Activated T-cell treated with anti-CD3 and anti-CD28 coated beads for 4 hours (primary cell): Measurements from ENCODE around the gene IMMP2L.

Experiments used
- DNase-seq: peaks from one replicate; pipeline ENCODE4 v3.0.0-alpha.2; 2020

Gene IMMP2L

DNA sequence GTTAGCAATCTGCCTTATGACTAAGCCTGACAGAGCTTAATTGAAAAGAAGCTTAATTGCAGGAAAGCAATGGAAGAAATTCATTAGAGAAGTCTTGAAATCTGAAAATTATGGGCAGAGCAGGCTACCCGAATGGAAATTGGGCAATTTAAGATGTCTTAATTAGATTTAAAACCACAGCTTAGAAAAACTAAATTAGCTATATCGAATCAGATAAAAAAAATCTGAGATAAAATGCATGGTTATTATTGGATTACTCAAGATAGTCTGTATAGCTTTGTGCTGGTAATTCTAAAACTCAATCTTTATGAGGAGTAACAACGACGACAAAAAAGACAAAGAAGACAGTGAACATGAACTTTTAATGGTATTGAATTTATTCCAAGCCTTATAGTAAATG, 719.5 kb downstream of the IMMP2L start:
- DNase-seq = no peak

- DNase-seq = no peak
Observed at GRCh38 chr7:110841840-110842545, 720.3 kb downstream of the IMMP2L start.

DNA sequence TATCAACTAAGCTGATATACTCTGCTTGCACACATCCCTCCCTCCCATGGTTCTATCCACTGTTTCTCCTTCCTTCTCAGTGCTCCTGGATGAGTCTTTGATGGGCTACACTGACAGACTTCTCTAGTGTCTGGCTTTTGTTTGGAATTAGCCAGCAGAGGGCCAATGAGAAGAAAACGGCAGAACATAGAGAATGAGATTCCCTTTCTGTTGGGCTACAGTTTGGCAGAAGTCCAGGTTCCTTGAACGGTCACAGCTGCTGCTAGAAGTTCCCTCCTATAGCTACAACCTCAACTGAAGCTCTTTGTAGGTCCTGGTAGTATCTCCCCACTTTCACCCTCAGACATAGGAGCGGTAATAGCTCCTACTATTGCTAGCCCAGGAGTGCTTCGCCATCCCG, 722.4 kb downstream of the IMMP2L start:
- no peak for DNase-seq

DNA sequence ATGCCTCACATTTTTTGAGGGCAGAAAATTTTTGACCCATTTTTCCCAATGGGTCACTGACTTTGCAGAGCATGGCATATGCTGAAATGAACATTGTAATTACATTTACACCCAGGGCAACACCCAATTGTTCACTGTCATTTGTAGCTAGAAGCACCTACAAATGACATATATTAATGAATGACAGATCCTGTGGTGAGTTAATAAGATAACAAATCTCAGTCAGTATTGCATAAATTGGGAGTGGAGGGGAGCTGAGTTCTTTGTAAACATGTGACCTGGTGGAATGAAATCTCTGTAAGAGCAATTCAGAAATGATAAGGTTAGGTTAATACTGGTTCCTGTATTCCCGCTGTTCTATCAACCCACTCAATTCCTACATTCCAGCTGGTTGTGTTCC, 726.4 kb downstream of the IMMP2L start:
- DNase-seq = no peak

DNA sequence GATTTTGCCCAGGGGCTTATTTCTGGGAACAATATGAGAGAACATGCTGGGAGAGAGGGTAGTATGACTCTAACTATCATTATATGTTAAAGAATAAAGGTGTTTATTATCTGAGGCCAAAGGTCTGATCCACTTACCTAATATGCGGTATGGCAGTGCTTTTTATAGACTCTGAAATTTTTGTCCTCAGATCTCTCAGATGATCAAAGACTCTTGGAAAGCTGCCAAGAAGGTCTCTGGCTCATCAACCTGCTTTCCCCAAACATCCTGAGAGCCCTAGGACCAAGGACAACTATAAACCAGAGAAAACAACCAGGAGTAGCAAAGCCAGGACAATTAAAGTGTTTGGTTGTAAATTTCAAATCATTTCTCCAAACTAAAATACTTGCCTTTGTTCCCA, 727.1 kb downstream of the IMMP2L start:
- DNase-seq = no peak

GRCh38 chr7:110831419-110831818, 730.9 kb downstream of the IMMP2L start:
- DNase-seq = no peak

DNA sequence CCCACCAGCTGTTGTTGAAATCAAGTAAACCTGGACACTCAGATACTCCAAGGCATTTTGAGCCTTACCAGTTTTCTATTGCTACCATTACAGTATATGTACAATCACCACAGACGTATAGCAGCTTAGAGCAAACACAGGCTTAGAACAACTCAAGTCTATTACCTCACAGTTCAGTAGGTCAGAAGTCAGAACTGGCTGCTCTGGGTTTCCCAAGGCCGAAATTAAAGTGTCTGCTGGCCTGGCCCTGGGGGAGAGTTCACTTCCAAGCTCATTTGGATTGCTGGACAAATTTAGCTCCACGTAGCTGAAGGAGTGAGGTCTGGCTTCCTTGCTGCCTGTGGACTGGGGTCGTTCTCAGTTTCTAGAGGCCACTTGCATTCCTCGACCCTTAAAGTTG, 731.5 kb downstream of the IMMP2L start:
- DNase-seq = no peak

DNA sequence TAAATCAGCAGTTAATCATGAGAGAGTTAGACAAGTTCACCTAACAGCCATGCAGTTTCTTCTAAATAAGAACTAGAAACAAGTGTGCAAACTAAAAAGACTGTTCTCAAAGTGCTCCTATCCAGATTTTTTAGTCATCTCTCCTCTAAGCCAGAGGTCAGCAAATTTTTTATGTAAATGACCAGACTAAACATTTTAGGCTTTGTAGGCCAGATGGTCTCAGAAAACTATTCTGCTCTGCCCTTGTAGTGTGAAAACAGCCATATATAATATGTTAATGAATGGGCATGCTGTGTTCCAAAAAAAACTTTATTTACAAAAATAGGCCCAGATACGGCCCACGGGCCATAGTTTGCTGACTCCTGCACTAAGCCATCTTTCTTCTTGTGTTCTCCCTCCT, 734.4 kb downstream of the IMMP2L start:
- no peak for DNase-seq

- no peak for DNase-seq
Observed at GRCh38 chr7:110827287-110827855, 734.9 kb downstream of the IMMP2L start.

DNA sequence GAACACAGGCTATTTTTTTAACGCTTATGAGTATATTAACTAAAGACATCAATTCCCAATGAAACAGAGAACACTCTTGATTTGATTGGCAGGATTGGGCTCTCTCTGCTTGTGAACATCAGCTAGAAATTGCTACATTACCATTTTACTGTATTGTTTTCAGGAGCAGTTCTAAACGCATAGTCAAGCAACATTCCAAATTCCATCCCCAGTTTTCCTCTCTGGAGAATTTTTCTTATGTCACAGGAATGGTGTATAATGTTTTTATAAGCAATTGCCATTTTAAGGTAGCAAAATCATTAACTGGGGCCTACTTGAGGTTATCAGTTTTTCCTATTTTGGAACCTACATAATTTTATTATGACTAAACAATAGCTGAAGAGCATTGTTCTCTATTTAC, 748.3 kb downstream of the IMMP2L start:
- DNase-seq = no peak

GRCh38 chr7:110809832-110810231, 752.5 kb downstream of the IMMP2L start:
- no peak for DNase-seq

DNA sequence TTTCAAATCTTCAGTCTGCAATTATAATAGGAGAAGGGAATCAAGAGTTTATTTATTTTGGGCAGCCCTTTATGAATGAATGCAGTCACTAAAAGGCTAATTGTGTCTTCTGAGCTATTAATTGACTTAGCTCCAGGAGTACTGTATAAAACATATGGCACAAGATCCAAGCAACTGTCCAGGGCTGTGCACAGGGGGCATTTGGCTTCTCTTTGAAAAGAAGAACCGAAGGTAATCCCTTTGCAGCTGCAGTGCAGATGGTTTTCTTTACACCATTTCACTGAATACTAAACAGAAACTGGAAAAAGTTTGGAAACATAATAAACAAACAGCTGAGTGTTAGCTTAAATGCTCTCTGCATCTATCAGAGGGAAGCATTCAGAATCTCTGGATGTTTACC, 753.9 kb downstream of the IMMP2L start:
- DNase-seq = no peak

- no peak for DNase-seq
Observed at GRCh38 chr7:110804501-110804900, 757.8 kb downstream of the IMMP2L start.

GRCh38 chr7:110803602-110804143, 758.6 kb downstream of the IMMP2L start:
- no peak for DNase-seq

- DNase-seq = no peak
Observed at GRCh38 chr7:110801502-110801901, 760.8 kb downstream of the IMMP2L start.

DNA sequence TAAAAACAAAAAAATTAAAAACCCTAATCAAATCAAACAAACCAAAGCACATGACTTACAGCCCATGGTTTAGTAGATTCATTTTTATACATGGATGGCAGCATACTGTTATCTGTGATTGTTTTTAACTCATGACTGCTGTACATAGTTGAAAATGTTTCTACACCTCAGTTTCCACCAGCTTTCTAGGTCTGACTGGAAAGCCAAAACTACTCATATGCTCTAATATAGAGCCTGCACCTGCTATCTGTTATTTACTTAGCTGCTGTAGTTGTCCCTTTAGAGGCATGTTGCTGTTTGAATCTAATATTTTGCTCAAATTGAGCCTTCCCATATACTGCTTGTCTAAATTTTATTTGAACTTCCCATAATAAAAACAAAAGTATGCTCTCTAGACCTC, 761.3 kb downstream of the IMMP2L start:
- no peak for DNase-seq

DNA sequence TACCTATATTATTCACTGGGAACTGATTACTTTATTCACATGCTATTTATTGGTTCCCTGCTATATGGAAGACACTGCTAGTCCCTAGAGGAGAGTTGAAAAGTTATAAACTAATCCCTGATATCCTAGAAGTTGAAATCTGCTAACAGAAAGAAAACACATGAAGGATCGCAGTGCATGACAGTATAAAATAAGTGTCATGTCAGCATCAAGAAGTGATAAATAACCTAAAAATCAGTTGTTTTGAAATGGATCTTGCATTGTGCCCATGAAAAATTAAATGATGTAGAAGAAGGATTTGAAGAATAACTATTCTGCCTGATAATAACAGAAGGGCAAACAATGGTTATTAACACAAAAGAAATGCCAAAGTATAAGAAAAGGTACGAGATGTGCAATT, 764.6 kb downstream of the IMMP2L start:
- DNase-seq = no peak

GRCh38 chr7:110790992-110791391, 771.3 kb downstream of the IMMP2L start:
- no peak for DNase-seq

- no peak for DNase-seq
Observed at GRCh38 chr7:110786328-110786965, 775.8 kb downstream of the IMMP2L start.

- no peak for DNase-seq
Observed at GRCh38 chr7:110784749-110785148, 777.5 kb downstream of the IMMP2L start.

GRCh38 chr7:110780712-110781111, 781.6 kb downstream of the IMMP2L start:
- no peak for DNase-seq

DNA sequence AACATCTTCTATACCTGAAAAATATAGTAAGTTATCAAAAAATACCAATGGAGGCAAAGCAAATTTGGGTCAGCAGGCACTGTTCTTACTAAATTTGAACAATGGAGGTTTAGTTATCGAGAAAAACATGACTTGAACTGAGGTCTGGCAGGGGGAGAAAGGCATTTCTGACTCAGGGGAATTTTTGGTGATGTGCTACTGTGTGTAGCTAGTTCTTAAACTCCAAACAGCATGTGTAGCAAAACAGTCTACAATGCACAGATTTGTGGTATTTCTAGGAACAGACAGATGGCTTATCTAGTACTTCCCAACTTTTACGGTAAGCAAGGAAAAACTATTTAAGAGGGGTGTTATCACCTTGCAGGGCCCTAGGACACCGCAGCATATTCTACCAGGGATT, 783.0 kb downstream of the IMMP2L start:
- DNase-seq = no peak

- DNase-seq = no peak
Observed at GRCh38 chr7:110775046-110775445, 787.2 kb downstream of the IMMP2L start.

DNA sequence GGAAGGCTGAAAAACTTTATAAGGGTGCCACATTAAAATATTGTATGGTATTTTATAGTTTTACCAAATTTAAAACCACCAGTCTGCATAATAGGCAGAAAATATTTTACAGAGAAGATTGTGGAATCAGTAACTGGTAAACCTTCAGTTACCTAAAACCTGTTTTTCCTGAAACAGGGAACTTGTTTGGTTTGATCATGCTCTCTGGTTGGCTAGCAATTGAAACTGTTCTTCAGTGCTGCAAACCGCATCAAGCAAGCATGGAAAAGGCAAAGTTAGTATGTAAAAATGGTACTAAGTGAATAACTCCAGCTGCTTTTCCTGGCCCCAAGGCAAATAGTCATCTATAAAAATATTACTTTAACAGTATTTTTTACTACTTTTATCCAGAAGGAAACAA, 788.2 kb downstream of the IMMP2L start:
- no peak for DNase-seq
